PFSK-1 (cell line): ENCODE results near the gene RFTN1.

Experiments
- FOXP2 ChIP-seq: optimal IDR thresholded peaks from 2 replicates; pipeline ENCODE3; 2011; ENCODE audit warnings: borderline replicate concordance, control low read depth, inconsistent platforms; ENCODE audit not compliant: insufficient read depth; ENCODE audit errors: extremely low read length, extremely low read depth
- POLR2AphosphoS5 ChIP-seq: IDR thresholded peaks from 2 replicates; pipeline ENCODE4 v1.6.1; 2012; ENCODE audit warnings: low read depth, mild to moderate bottlenecking, control low read depth, low read length, moderate library complexity
- REST ChIP-seq, 2 experiments: IDR thresholded peaks; 2 replicates each; pipeline versions ENCODE4 v1.6.1 to v1.8.0; 2011 to 2012; ENCODE audit warnings: low read depth in 2 of 2, low read length in 2 of 2, control low read depth in 1 of 2, inconsistent platforms in 1 of 2, mild to moderate bottlenecking in 1 of 2, moderate library complexity in 1 of 2; ENCODE audit not compliant: insufficient read depth in 1 of 2
- SIN3A ChIP-seq: IDR thresholded peaks from 2 replicates; pipeline ENCODE4 v1.6.1; 2012; ENCODE audit warnings: mild to moderate bottlenecking, low read length, moderate library complexity, borderline replicate concordance; ENCODE audit not compliant: insufficient read depth
- TAF1 ChIP-seq: IDR thresholded peaks from 2 replicates; pipeline ENCODE4 v1.6.1; 2012; ENCODE audit warnings: low read length, control low read depth, borderline replicate concordance; ENCODE audit not compliant: insufficient read depth

The RFTN1 gene

GRCh38 chr3:16332904-16333426, 180.5 kb downstream of the RFTN1 start:
- TF ChIP-seq SIN3A (no peak), FOXP2 (no peak), TAF1 (no peak), POLR2AphosphoS5 (no peak), REST (IDR thresholded peaks at IDR 0.05; ENCODE audit: insufficient read depth in 1 of 2, low read depth in 2 of 2, low read length in 2 of 2) (no peak)

- TF ChIP-seq POLR2AphosphoS5 (no peak), REST (IDR thresholded peaks at IDR 0.05; ENCODE audit: insufficient read depth in 1 of 2, low read depth in 2 of 2, low read length in 2 of 2) (no peak), FOXP2 (no peak), SIN3A (no peak), TAF1 (no peak)
These were observed 182.1 kb downstream of the RFTN1 start for GRCh38 chr3:16331319-16331883.

GRCh38 chr3:16330351-16330750, 183.1 kb downstream of the RFTN1 start:
- TF ChIP-seq TAF1, result no peak
- no peak for TF ChIP-seq POLR2AphosphoS5
- no peak for TF ChIP-seq REST (IDR thresholded peaks at IDR 0.05; ENCODE audit: insufficient read depth in 1 of 2, low read depth in 2 of 2, low read length in 2 of 2)
- no peak for TF ChIP-seq FOXP2
- TF ChIP-seq SIN3A, result no peak

GRCh38 chr3:16329826-16330129, 183.7 kb downstream of the RFTN1 start:
- TF ChIP-seq REST (IDR thresholded peaks at IDR 0.05; ENCODE audit: insufficient read depth in 1 of 2, low read depth in 2 of 2, low read length in 2 of 2), result no peak
- TF ChIP-seq TAF1, result no peak
- no peak for TF ChIP-seq FOXP2
- TF ChIP-seq SIN3A, result no peak
- TF ChIP-seq POLR2AphosphoS5, result no peak
